ENCODE data around the gene SLC7A10.

Gene SLC7A10

DNA sequence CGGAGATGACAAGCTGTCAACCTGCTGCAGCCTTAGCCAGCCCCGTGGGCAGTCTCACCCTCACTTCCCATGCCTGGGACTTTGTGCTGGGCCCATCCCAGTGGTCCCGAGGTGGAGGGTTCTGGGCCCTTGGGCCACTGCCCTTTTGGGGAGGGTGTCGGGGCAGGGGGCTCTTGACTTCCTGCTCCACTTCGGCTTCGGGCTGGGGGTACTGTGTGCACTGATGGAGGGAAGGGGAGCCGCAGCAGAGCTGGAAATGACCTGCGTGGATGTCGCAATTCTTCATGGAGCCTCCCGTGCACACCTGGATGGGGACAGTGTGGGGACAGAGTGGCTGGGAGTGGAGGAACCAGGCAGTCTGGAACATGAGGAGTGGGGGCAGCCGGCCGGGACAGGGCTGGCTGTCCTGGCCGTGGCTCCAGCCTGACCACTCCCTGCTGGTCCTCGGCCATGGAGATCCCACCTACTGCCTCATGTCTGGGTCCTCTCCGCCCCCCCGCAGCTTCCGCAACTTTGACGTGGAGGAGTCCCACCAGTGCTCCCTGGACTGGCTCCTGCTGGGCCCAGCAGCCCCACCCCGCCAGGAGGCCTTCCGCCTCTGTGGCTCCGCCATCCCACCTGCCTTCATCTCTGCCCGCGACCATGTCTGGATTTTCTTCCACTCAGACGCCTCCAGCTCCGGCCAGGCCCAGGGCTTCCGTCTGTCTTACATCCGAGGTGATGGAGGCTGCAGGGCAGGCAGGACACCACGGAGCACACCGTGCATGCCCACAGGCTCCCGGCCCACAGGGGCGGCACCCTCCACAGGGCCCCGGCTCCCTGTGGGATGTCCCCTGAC is 21.3 kb downstream of the SLC7A10 start:
- POLR2A ChIA-PET: no interaction called here
- DNase-seq (ENCODE audit: extremely low spot score): no peak
- CTCF ChIA-PET: no interaction called here
- TF ChIP-seq, protein P1, sequence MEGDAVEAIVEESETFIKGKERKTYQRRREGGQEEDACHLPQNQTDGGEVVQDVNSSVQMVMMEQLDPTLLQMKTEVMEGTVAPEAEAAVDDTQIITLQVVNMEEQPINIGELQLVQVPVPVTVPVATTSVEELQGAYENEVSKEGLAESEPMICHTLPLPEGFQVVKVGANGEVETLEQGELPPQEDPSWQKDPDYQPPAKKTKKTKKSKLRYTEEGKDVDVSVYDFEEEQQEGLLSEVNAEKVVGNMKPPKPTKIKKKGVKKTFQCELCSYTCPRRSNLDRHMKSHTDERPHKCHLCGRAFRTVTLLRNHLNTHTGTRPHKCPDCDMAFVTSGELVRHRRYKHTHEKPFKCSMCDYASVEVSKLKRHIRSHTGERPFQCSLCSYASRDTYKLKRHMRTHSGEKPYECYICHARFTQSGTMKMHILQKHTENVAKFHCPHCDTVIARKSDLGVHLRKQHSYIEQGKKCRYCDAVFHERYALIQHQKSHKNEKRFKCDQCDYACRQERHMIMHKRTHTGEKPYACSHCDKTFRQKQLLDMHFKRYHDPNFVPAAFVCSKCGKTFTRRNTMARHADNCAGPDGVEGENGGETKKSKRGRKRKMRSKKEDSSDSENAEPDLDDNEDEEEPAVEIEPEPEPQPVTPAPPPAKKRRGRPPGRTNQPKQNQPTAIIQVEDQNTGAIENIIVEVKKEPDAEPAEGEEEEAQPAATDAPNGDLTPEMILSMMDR (IDR thresholded peaks at IDR 0.05; ENCODE audit: control extremely low read depth, extremely low read depth, low read depth, missing control alignments): no peak

DNA sequence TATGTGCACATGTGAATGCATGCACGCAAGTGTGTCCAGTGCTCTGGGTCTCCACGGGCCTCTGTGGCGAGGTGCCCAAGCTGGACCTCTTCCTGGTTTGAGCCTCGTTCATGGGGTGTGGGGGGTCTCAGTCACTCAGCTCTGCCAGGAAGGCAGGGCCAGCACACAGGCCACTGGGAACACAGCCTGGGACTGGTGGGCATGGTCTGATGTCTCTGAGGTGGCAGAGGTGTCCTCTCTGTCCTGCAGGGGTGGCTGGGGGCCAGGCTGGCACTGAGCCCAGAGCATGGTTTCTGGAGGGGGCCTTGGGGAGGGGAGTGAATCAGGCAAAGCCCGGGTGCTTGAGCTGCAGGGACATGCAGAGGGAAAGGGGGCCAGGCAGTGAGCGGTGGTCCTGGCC is 22.1 kb downstream of the SLC7A10 start:
- ChIA-PET POLR2A (interaction anchor here (0.6 kb wide), 1 partner anchor 232 kb away, joined by 5 read pairs; no protein-coding TSS in a partner anchor), CTCF (no interaction called here)
- TF ChIP-seq, protein P1 (IDR thresholded peaks at IDR 0.05; ENCODE audit: control extremely low read depth, extremely low read depth, low read depth, missing control alignments): no peak
- no peak for DNase-seq (ENCODE audit: extremely low spot score)

DNA sequence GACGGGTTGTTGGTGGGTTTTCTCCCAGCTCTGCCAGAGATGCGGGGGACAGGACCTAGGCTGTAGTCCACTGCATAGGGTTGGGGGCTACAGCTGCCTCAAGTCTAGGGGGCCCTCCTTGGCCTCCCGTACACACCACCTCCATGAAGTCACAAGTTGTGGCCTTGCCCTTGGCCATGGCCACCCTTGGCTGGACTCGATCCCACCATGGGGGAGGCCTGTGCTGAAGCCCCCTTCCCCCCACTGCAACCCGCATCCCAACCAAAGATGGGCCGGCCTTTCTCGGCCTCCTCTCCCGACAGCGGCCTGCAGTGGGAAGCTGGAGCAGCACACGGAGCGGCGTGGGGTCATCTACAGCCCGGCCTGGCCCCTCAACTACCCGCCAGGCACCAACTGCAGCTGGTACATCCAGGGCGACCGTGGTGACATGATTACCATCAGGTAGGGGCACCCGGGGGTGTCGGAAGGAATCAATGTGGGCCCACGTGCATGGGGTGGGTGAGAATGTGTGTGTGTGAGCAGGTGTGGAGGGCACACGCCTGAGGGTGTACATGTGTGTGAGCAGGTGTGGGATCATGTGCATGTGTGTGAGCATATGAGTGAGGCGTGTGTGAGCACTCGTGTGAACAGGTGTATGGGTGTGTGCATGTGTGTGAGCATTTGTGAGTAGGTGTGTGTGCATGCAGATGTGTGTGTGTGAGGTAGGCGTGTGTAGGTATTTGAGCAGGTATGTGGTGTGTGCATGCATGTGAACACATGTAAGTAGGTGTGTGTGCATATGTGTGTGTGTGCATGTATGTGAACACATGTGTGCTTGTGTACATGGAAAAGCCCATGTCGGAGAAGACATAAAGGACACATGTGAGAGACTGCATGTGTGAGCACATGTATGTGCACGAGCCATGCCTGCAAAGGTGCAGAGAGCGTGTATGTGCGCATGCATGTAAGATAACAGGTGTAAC is 22.8 kb downstream of the SLC7A10 start:
- ChIA-PET POLR2A (interaction anchor here (0.6 kb wide), 1 partner anchor 232 kb away, joined by 5 read pairs; no protein-coding TSS in a partner anchor), CTCF (no interaction called here)
- DNase-seq (ENCODE audit: extremely low spot score): no peak
- TF ChIP-seq, protein P1 (IDR thresholded peaks at IDR 0.05; ENCODE audit: control extremely low read depth, extremely low read depth, low read depth, missing control alignments): no peak

DNA sequence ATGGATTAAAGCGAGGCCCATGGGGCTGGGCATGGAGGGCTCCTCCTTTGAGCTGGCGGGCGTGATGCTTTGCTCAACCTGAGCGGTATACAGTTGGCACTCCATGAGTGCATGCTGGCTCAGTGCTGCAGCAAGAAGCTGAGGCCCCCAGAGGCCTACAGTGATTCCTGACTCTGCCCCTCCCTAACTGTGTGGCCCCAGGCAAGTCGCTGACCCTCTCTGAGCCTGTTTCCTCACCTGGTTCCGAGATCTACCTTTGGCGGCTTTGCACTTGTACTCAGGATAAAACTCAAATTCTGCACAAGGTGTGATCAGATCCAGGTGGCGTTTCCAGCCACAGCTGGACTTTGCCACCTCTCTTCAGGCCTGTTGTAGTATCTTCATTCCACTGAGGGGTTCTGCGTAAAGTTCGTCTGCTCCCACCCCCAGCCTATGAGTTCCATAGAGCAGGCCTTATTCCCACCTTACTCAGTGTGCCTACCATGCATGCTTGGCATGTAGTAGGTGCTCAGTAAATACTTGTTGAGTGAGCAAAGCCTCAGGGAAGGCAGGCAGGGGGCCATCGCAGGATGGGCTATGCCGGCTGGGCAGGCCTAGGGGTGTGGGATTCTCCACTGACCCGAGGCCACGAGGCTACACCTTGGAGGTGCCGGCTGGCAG is 23.6 kb downstream of the SLC7A10 start:
- ChIA-PET POLR2A (no interaction called here), CTCF (no interaction called here)
- TF ChIP-seq, protein P1 (IDR thresholded peaks at IDR 0.05; ENCODE audit: control extremely low read depth, extremely low read depth, low read depth, missing control alignments): no peak
- no peak for DNase-seq (ENCODE audit: extremely low spot score)

DNA sequence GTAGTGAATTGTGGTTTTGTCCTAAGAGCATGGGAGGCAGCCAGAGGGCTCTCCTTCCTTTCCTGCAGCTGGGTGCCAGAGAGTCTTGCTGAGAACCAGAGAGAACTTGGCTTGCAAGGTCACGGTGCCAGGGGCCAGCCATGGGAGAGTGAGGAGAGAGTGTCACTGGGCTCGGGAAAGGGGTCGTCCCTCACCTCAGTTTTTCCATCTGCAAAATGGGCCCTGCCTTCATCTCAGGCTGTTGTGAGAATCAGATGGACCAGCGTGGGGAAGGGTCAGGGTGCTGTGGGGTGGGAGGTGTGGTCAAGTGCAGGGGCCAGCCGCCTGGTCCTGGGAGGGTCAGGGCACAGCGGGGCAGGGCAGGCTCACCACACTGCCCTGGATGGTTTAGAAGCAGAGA is 24.2 kb downstream of the SLC7A10 start:
- ChIA-PET CTCF (interaction anchor here (1.4 kb wide), 1 partner anchor 17 kb away, joined by 4 read pairs; no protein-coding TSS in a partner anchor), POLR2A (no interaction called here)
- no peak for DNase-seq (ENCODE audit: extremely low spot score)
- TF ChIP-seq, protein P1 (IDR thresholded peaks at IDR 0.05; ENCODE audit: control extremely low read depth, extremely low read depth, low read depth, missing control alignments): no peak

Data from GM10248 (cell line).